AG09309 (cell line): Measurements from ENCODE around the gene ATF6.

Experiments used
- DNase-seq: peaks from one replicate; pipeline ENCODE4 v3.0.0-alpha.2; 2010; ENCODE audit warnings: low read depth
- H3K4me3 ChIP-seq: 2 replicates; pipeline ENCODE4 v1.5.1; 2011; ENCODE audit warnings: mild to moderate bottlenecking, low read depth, low read length, moderate library complexity; ENCODE audit not compliant: control insufficient read depth
- TF ChIP-seq, protein P1 (sequence below): IDR thresholded peaks from 2 replicates; pipeline ENCODE4 v1.5.1; 2011; ENCODE audit warnings: mild to moderate bottlenecking, low read depth, low read length, inconsistent platforms; ENCODE audit not compliant: insufficient read depth, control insufficient read depth; ENCODE audit errors: missing control alignments

ATF6 gene

DNA sequence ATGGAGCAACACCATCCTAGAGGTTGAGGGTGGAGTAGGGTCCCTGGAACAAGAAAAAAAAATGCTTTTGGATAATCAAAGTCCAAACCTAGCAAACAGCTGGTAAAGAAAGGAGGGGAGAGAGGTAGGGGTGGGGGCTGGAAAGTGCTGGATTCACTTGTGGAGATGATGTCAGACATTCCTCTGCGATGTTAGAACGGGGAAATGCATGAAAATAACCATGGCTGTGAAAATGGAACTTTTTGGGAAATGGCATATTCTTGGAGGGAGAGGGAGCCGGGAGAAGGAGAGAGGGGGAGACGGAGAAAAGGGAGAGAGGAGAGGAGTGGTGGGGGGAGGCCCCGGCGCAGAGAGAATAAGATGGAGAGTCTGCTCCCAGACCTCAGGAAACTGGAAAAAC lies 203.9 kb downstream of the ATF6 start:
- TF ChIP-seq, protein P1, sequence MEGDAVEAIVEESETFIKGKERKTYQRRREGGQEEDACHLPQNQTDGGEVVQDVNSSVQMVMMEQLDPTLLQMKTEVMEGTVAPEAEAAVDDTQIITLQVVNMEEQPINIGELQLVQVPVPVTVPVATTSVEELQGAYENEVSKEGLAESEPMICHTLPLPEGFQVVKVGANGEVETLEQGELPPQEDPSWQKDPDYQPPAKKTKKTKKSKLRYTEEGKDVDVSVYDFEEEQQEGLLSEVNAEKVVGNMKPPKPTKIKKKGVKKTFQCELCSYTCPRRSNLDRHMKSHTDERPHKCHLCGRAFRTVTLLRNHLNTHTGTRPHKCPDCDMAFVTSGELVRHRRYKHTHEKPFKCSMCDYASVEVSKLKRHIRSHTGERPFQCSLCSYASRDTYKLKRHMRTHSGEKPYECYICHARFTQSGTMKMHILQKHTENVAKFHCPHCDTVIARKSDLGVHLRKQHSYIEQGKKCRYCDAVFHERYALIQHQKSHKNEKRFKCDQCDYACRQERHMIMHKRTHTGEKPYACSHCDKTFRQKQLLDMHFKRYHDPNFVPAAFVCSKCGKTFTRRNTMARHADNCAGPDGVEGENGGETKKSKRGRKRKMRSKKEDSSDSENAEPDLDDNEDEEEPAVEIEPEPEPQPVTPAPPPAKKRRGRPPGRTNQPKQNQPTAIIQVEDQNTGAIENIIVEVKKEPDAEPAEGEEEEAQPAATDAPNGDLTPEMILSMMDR, result no peak
- no peak for DNase-seq
- H3K4me3 ChIP-seq, result no peak overlapping the region

DNA sequence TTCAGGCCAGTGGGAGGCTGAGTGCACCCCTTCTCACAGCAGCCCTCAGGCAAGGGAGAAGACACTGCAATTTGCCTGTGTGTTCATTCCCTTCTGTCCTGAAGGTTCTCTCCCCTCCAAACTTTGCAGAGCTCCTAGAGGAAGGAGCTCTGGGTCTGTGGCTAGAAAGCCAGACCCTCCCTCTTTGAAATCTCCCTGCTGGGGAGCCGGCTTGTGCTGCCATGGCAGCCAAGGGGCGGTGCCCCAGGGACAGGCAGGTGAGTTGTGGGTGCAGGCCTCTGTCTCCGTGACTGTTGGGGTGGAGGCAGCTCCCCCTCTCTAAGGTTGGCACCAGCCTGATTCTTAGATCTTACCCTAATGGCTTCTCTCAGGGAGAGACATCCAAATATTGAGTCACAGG lies 204.5 kb downstream of the ATF6 start:
- no peak for DNase-seq
- H3K4me3 ChIP-seq, result no peak overlapping the region
- TF ChIP-seq, protein P1, result no peak

DNA sequence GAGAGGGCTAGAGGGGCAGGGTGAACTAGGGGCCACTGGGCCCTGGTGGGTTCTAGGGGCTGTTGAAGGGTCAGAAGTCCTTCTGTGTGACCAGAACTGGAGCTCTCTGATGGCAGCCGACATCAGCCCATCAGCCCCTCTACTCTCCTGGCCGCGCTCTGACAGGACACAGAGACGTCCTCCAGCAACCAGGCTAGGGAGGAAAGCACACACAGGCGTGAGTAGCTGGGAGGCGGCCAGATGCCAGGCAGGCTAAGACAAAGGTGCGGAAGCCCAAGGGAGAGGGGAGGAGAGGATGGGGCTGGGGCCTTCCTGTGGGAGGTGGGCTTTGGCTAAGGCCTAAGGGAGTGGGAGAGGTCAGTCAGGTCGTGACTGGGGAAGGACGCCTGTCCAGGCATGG lies 206.7 kb downstream of the ATF6 start:
- no peak for DNase-seq
- no peak overlapping the region for H3K4me3 ChIP-seq
- TF ChIP-seq, protein P1, result no peak

DNA sequence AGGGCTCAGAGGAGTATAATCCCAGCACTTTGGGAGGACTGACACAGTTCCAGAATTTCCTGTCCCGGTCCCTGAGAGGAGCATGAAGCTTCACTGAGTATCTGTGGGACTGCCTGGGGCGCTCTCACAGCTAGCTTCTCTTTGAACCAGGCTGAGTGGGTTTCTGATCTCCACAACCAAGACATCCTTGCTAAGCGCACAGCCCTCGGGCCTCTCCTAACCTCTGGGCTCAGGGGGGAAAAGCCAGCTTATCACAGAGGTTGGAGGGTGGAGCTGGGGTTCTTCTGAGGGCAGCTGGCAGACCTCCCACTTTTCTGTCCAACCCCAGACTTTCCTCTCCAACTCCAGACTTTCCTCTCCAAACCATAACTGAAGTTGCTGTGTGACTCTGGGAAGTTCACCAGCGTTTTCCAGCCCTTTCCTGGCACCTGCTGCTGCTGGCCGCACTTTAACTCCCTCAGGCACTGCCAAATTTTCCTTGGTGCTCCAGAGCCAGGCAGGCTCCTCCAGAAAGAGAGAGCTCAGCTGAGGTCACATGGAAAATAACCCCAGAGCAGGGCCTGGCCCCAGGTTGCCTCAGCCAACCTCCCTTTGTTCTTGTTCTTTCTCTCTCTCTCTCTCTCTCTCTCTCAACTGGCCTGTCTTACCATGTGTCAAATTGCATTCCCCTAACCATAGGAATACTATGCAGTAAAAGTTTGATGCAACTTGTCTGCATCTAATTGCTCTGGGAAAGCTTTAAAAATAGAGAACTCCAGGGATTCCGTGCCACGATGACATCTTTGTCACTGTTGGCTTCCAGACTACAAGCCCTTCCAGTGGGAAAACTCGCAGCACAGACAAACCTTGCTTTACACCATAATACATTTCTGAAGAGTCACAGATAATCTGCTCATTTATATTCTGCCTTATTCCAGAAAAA lies 208.1 kb downstream of the ATF6 start:
- TF ChIP-seq, protein P1, result no peak
- H3K4me3 ChIP-seq, result no peak overlapping the region
- no peak for DNase-seq

DNA sequence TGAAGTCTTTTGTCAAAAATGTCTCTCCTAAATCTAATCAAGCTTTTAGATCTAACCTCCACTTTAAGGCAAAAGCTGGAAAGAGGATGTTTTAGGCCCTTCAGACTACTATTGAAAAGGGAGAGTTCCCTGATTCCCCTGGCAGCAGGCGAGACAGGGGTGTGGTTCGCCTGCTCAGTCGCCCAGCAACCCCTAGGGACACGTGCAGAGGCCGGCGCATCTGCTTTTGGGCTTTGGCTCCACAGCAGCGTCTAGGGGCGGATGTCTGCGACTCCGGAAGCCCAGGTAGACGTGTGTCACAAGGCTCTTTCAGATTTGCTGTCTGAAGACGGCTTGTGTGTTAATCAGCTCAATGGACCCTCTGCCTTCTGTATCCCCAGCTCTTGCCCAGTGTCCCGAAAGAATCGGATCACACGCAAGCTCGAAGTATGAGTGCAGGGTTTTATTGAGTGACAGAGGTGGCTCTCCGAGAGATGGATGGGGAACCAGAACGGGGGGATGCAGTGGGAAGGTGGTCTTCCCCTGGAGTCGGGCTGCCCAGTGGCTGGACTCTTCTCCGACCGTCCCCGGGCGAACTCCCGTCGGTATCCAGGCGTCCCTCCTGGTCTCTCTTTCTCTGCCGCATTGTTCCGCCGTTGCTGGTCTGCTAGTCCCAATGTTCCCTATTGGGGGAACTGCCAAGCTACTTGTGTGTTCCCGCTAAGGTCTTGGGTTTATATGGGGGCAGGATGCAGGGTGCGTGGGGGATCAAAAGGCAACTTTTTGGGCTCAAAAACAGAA lies 212.1 kb downstream of the ATF6 start:
- H3K4me3 ChIP-seq, result no peak overlapping the region
- DNase-seq, result no peak
- TF ChIP-seq, protein P1, result no peak

DNA sequence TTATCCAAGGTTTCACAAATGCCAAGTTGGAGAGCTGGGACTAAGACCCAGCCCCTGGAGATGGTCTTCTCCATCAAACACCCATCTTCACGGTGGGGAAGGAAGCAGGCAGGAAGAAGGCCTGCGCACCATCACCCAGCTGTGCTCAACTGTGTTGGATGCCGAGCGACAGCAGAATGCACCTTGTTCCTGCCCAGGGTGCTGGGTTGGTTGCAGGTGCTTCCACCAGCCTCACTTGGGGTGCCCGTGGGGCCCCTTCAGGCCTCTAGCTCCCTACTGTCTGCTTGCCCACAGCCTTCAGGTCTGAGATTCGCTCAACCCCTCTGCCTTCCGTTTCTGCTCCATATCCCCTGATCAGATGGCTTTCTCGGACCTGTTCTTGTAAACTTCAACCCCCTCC lies 215.0 kb downstream of the ATF6 start:
- TF ChIP-seq, protein P1, result no peak
- no peak for DNase-seq
- no peak overlapping the region for H3K4me3 ChIP-seq
